GM10847 (cell line): Measurements from ENCODE around the gene MAGIX.

Source experiments
- POLR2A ChIP-seq: IDR thresholded peaks from 2 replicates; pipeline ENCODE4 v1.6.1; 2011; ENCODE audit not compliant: insufficient read length; ENCODE audit errors: extremely low read depth

The MAGIX gene

GRCh38 chrX:49162620-49163019 lies at the start of gene MAGIX:
MAGIX (plus strand) TSS chrX:49162758; CDS start chrX:49162890, 132 bp downstream.
- TF ChIP-seq POLR2A, result no peak

- no peak for TF ChIP-seq POLR2A
Observed at GRCh38 chrX:49116076-49116475, 46.5 kb upstream of the MAGIX start.

- no peak for TF ChIP-seq POLR2A
Observed at GRCh38 chrX:49116716-49117115, 45.8 kb upstream of the MAGIX start.

GRCh38 chrX:49117581-49117980 lies 45.0 kb upstream of the MAGIX start:
- no peak for TF ChIP-seq POLR2A

GRCh38 chrX:49120091-49120490 lies 42.5 kb upstream of the MAGIX start:
- no peak for TF ChIP-seq POLR2A

GRCh38 chrX:49122499-49122898 lies 40.1 kb upstream of the MAGIX start:
- TF ChIP-seq POLR2A, result no peak

GRCh38 chrX:49129427-49129826 lies 33.1 kb upstream of the MAGIX start:
- no peak for TF ChIP-seq POLR2A

GRCh38 chrX:49133759-49134158 lies 28.8 kb upstream of the MAGIX start:
- no peak for TF ChIP-seq POLR2A

GRCh38 chrX:49137492-49137891 lies 25.1 kb upstream of the MAGIX start:
- no peak for TF ChIP-seq POLR2A

- no peak for TF ChIP-seq POLR2A
Observed at GRCh38 chrX:49139713-49140112, 22.8 kb upstream of the MAGIX start.

GRCh38 chrX:49147282-49147681 lies 15.3 kb upstream of the MAGIX start:
- no peak for TF ChIP-seq POLR2A

GRCh38 chrX:49147936-49148335 lies 14.6 kb upstream of the MAGIX start:
- no peak for TF ChIP-seq POLR2A

GRCh38 chrX:49153467-49153866 lies 9.1 kb upstream of the MAGIX start:
- TF ChIP-seq POLR2A, result no peak

- no peak for TF ChIP-seq POLR2A
Observed at GRCh38 chrX:49155243-49155899, 7.2 kb upstream of the MAGIX start.

- peak; percentile 1 for TF ChIP-seq POLR2A
Observed at GRCh38 chrX:49155900-49156837, 6.4 kb upstream of the MAGIX start.

- no peak for TF ChIP-seq POLR2A
Observed at GRCh38 chrX:49157194-49157593, 5.4 kb upstream of the MAGIX start.
